Ramos (cell line): Measurements from ENCODE around the gene NOC4L.
"Not testable (repeated sequence)": the region's sequence is repeated elsewhere in the genome, so short reads cannot be mapped to it uniquely, and the experiment has no call there.

ENCODE experiments used
- in situ Hi-C: fragments of 300-500 bp; cut with MboI; formaldehyde crosslinking; loops from one replicate; pipeline ENCODE4 v1.14.3; 2022; ENCODE audit warnings: low sequenced_read_pairs; ENCODE audit not compliant: unreplicated experiment

The NOC4L gene

DNA sequence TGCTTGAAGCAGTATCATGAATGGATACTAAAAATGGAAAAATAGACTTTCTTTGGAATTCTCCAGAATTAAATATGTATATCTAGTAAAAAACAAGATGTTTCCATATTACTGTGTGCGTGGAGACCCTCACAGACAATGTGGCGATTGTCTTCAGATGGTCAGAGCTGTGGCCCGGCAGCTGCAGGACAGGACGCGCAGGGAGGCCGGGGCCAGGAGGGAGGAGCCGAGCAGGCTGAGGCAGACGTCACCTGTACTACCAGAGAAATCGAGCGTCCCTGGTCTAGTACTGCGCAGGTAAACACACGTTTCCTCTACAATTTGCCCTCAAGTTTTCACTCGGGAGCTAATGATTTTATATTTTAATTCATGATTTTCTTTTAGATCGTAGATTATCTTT, 23.0 kb upstream of the NOC4L start:
- in situ Hi-C loops = no loop called here

GRCh38 chr12:132123970-132124765, 20.1 kb upstream of the NOC4L start:
- in situ Hi-C loops = no loop called here

DNA sequence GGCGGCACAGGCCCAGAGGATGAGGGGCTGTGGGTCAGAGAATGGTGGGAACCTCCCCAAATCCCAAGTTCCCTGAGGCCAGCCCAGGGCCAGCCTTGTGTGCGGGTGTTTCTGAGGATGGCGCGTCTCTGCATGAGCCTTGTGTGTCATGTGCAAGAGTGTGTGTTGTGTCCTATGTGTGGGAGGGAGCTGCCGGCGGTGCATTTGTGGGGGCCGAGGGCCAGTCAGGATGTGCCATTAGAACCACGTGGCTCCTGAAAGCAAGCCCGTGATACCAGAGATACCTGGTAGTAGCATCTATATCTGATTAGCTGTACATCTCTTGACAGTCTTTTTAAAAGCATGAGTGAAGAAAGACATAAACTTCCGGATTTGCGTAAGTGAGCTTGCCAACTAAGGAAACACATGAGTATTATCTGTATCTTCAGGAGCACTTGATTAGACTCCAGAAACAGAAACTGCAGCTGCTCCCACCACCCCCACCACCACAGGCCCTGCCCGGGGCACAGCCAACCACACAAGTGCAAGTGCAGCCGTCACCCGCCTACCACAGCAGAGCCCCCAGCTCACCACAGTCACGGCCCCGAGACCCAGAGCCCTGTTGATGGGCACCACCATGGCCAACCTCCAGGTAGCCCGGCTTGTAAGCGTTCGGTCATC, 19.4 kb upstream of the NOC4L start:
- in situ Hi-C loops = no loop called here

DNA sequence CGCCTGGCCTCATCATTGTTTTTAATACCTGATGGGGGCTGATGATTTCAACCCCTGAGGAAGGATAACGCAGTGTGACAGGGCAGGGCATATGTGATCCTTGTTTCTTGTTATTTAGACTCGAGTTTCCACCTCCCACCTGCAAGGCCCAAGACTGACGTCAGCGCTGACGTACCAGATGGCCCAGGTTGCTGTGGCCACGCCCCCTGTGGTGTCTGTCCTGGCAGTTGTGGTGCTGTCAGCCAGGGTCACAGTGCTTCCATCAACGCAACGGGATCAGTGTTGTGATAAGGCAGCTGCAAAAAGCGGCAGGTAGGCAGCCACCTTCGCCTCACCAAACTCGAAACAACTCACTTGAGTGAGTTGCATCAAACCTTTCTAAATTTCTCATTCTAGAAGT, 18.5 kb upstream of the NOC4L start:
- in situ Hi-C loops = no loop called here

DNA sequence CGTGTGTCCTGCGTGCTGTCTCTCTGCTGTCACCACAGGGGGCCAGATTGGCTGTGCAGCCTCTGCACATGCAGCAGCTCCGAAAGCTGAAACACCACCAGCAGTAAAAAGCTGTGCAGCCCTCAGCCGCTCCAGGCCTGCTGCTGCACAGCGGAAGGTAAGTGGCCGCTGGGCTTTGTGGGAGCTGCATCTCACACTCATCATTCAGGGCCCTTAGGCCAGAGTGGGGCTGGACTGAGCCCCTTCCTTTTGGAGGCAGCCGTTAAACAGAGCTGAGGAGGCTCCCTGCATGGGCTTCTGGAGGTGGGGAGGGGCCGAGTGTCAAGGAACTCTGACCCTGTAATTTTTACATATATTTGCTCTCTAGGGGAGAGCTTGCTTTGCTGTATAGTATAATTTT, 17.2 kb upstream of the NOC4L start:
- in situ Hi-C loops = no loop called here

DNA sequence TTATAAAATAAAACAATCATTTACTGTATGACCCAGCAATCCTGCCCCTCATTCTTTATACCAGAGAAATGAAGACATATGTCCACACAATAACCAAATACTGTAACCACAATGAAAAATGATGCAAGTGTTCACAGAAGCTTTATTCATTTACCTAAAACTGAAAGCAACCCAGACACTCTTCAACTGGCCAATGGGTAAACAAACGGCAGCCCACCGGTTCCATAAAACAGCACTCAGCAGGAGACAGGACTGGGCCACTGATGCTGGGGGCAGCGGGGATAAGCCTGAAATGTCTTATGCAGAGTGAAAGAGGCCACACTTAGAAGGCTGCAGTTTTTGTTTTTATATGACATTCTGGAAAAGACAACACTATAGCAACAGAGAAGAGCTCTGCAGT, 15.2 kb upstream of the NOC4L start:
- in situ Hi-C loops = no loop called here

DNA sequence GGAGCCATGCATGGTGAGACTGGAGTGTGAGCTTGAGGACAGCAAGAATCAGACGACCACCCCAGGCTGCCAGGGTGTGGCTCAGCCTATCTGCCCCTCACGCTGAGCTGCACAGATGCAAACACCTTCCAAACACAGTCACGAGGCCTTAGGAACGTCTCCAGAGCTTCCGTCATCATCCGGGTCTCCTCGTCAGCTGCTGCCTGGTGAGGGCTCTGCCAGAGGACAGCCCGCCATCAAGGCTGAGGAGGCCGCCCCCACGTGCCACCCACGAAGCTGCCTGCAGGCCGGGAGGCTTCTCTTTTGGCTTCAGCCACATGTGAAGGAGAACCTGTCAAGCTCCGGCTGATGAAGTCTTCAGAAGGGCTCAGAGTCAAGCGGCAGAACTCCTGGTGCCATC, 13.6 kb upstream of the NOC4L start:
- in situ Hi-C loops = no loop called here

- in situ Hi-C loops = no loop called here
These were observed 13.0 kb upstream of the NOC4L start for GRCh38 chr12:132131229-132131628.

- in situ Hi-C loops = no loop called here
These were observed 12.3 kb upstream of the NOC4L start for GRCh38 chr12:132131952-132132351.

- in situ Hi-C loops = no loop called here
These were observed 11.4 kb upstream of the NOC4L start for GRCh38 chr12:132132609-132133430.

DNA sequence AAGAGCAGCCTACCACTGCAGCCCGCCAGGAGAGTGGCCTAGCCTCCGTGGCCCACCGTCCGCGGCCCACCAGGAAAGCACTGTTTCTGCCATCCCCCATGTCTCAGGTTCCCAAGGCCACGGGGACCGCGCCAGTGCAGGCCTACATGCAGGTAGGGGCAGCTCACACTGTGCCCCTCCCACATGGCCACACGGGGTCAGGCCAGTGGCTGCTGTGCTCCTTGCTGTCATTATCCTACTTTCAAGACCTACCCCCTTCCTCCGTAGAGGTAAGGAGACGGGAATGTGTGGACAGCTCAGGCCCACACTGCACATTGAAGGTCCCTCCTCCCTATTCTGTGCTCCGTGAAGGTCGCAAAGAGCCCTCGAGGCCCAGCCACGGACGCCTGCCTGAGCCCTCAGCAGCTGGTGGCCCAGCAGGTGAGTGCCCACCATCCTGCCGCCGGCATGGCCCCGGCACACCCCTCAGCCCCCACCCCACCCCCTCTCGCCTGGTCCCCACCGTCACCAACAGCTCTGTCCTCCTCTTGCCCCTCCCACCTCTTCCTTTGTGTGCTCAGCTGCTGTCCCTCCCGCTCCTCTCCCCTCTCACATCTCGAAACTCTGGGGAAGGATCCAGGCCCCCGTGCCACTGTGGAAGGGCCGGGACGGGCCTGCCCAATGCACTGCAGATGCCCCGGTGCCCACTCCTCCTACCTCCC, 10.2 kb upstream of the NOC4L start:
- in situ Hi-C loops = no loop called here

DNA sequence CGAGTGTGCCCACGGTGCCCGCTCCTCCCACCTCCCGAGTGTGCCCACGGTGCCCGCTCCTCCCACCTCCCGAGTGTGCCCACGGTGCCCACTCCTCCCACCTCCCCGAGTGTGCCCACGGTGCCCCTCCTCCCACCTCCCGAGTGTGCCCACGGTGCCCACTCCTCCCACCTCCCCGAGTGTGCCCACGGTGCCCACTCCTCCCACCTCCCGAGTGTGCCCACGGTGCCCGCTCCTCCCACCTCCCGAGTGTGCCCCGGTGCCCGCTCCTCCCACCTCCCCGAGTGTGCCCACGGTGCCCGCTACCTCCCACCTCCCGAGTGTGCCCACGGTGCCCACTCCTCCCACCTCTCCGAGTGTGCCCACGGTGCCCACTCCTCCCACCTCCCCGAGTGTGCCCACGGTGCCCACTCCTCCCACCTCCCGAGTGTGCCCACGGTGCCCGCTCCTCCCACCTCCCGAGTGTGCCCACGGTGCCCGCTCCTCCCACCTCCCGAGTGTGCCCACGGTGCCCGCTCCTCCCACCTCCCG, 9.5 kb upstream of the NOC4L start:
- in situ Hi-C loops = not testable (repeated sequence)

DNA sequence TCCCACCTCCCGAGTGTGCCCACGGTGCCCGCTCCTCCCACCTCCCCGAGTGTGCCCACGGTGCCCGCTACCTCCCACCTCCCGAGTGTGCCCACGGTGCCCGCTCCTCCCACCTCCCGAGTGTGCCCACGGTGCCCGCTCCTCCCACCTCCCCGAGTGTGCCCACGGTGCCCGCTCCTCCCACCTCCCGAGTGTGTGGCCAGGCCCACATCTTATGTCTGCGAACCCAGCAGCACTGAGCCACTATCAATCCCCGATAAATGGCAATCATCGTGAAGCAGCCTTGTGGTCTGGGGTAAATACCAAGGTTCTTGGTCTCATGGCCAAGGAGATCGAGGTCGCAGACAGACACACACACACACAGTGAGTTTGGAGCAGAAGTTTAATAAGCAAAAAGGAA, 8.0 kb upstream of the NOC4L start:
- in situ Hi-C loops = not testable (repeated sequence)

- in situ Hi-C loops = no loop called here
These were observed 6.7 kb upstream of the NOC4L start for GRCh38 chr12:132137483-132138125.

DNA sequence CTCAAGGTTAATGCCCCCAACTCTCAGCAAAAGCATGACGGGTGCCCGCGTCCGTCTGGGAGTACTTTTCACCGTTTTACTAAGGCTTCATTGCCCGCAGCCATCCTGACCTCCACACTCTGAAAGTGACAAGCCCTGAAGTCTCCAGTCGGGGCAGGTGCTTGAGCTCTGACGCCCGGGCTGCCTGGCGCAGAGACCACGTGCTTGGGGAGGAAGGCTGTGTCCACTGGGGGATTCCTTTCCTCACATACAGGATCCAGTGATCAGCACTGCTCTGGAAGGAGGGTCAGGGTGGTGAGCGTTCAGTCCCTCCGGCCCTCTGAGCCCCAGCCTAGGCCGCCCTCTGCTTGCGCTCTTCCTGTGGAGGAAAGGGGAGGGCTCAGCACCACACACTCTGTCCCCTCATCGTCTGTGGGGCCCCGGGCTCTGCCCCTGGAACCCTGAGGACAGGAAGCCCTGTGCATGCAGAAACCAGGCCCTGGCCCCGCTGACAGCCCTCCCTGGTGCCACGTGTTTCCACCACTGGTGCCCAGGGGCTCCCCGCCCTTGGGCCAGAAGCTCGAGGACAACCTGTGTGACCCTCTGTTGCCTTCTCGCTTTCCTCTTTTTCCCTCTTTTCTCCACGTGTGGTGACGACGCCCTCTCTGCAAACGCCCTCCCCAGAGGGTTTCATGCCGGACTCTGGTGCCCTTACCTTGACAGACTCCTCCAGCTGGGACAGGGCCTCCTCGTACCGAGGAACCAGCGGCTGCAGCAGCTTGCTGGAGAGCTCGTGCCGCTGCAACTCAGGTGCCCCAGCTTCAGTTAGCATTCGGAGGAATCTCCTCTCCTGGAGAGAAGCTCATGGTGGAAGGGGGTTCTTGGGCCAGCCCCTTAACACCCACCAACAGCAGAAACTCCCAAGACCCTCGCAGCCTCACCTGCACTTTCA, 5.1 kb upstream of the NOC4L start:
- in situ Hi-C loops = no loop called here

- in situ Hi-C loops = no loop called here
These were observed 4.3 kb upstream of the NOC4L start for GRCh38 chr12:132139912-132140311.

DNA sequence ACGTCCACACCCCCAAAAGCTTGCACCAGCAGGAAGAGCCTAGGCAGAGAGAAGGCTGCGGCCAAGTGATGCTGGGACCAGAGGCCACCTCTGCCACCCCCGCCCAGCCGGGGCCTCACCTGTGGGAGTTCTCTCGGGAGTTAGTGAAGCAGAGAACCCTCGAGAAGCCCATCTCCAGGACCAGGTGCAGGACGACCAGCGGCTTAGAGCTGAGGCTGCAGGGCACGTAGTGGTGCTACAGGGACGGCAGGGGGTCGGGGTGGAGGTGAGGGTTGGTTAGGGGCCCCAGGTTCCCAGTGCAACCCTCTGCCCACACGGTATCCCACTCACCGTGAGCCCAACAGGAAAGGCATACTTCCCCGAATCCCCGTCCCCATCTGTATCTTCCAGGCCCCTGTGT, 3.8 kb upstream of the NOC4L start:
- in situ Hi-C loops = no loop called here

- in situ Hi-C loops = no loop called here
These were observed 3.1 kb upstream of the NOC4L start for GRCh38 chr12:132140918-132141841.
